C4-2B (cell line): ENCODE results near the gene CUX1.

Source experiments
- H3K27ac ChIP-seq: fragments of 450-650 bp; 2 replicates; pipeline ENCODE4 v1.5.1; 2017
- CTCF ChIP-seq: fragments of 450-650 bp; conservative IDR thresholded peaks from 2 replicates; pipeline ENCODE4 v1.5.1; 2017; ENCODE audit warnings: mild to moderate bottlenecking
- ZFX ChIP-seq: fragments of 450-650 bp; IDR thresholded peaks from 2 replicates; pipeline ENCODE4 v1.6.1; 2017

Gene CUX1

GRCh38 chr7:101933688-101934121 lies 116.3 kb downstream of the CUX1 start:
- TF ChIP-seq ZFX: no peak
- no peak for TF ChIP-seq CTCF
- H3K27ac ChIP-seq: no peak overlapping the region

DNA sequence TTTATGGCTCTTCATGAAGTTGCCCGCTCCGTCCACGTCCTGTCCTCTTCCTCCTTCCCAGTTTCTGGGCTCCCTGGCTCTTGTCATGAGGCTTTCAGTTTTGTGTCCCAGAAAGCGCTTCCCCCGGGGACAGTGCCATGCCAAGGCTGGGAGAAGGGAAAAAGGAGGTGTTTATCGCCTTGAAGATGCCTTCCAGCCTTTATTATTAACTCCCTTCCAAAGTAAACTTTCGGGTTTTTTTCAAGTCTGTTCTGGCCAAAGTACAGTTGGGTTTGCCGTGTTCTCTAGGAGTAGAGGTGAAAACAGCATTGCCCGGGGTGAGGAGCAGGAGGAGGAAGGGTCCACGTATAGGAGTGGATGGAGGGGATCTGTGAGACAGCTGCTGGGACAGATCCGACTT lies 117.2 kb downstream of the CUX1 start:
- H3K27ac ChIP-seq: no peak overlapping the region
- TF ChIP-seq CTCF: no peak
- no peak for TF ChIP-seq ZFX

GRCh38 chr7:101935521-101936141 lies 118.2 kb downstream of the CUX1 start:
- H3K27ac ChIP-seq: no peak overlapping the region
- TF ChIP-seq ZFX: no peak
- no peak for TF ChIP-seq CTCF

DNA sequence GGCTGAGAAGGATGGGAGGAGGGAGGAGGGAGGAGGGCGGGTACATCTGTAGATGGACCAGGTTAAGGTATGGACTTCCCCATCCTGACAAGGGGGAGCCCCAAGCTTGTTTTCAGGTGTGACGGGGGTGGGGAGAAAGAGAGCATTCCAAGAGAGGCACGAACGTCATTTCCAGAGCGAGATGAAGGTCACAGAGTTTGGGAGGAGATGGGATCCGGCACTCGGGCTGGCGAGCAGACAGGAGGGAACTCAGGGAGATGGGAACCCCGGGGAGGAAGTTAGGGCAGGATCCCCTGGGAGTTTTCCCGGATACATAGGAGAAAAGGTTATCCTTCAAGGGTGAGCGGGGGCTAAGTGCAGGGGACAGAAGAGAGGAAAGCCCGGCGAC lies 118.8 kb downstream of the CUX1 start:
- H3K27ac ChIP-seq: no peak overlapping the region
- no peak for TF ChIP-seq CTCF
- TF ChIP-seq ZFX: no peak

DNA sequence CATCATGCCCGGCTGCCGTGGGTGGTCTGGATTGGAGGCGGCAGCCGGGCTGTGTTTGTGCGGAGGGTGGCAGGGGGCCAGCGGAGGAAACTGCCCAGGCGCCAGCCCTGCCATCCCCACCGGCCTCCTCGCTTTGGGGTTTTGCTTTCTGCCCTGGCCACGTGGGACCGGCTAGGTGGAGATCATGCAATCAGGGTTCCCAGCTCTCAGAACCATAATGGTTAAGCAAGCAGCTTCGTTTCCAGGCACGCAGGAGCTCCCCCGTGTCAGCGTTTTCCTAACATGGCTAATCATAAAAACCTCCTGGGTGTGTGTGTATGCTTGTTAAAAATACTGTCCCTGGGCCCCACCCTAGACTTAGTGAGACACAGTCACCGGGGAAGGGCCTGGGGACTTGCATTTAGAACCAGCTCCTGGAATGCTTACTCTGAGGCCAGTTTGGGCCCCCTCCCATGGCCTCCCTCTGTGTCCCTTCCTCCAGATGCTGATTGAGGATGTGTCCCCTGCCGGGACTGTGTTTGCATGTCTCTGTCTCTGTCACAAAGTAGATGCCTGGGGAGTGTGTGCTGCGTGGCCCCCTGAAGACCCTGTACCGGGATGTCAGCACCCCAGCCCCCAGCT lies 119.3 kb downstream of the CUX1 start:
- no peak overlapping the region for H3K27ac ChIP-seq
- no peak for TF ChIP-seq ZFX

DNA sequence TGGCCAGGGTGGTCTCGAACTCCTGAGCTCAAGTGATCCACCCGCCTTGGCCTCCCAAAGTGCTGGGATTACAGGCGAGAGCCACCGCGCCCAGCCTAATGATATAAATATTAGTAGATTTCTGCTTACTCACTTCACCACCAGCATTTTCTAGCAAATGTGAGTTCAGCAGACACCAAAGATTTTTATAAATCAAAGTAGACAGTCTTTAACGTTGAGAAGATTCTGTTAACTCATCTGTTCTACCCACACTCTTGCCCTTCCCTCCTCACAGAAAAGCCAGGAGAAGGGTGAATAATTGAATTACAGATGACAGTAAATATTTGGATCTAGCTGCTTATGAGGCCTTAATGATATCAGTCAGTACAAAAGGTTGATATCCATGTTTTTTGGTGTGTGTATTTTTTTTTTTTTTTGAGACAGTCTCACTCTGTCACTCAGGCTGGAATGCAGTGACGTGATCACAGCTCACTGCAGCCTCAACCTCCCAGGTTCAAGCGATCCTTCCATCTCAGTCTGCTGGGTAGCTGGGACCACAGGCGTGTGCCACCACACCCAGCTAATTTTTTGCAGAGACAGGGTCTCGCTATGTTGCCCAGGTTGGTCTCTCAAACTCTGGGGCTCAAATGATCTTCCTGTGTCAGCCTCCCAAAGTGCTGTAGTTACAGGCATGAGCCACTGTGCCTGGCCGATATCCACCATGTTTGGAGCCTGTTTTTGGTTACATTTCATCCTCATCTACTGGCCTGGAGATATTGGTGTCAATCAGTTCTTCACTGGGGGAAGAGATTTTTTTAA lies 120.5 kb downstream of the CUX1 start:
- H3K27ac ChIP-seq: no peak overlapping the region
- TF ChIP-seq CTCF: no peak
- no peak for TF ChIP-seq ZFX

- no peak overlapping the region for H3K27ac ChIP-seq
- TF ChIP-seq CTCF (no peak), ZFX (no peak)
Measured at GRCh38 chr7:101939136-101939695, 121.8 kb downstream of the CUX1 start.
